A549 (cell line): ENCODE measurements around the gene AUTS2.

Source experiments
- CHD2 ChIP-seq: fragments of 150-350 bp; IDR thresholded peaks from 2 replicates; pipeline ENCODE4 v1.6.1; 2014; ENCODE audit warnings: low read length; ENCODE audit not compliant: partially characterized antibody
- CTCF ChIP-seq: fragments of >200 bp; sonication (Bioruptor Twin); formaldehyde crosslinking; IDR thresholded peaks from 3 replicates; pipeline ENCODE4 v1.5.1; 2016
- ESRRA ChIP-seq: fragments of 150-350 bp; IDR thresholded peaks from 2 replicates; pipeline ENCODE4 v1.6.1; 2014; ENCODE audit warnings: mild to moderate bottlenecking, low read length, borderline replicate concordance

GRCh38 chr7:69759373-69759772, 161.1 kb downstream of the AUTS2 start:
- TF ChIP-seq CTCF, result no peak
- TF ChIP-seq CHD2, result no peak
- TF ChIP-seq ESRRA, result no peak
